ENCODE results near the gene RAB5A. TPM values are rescaled to one million over a fixed set of nuclear protein-coding genes. Genes with fewer than 3 reads are reported as not detected.

Gene RAB5A
- total and polyA plus RNA-seq, 2 experiments from 2014 or later = 110 to 128 TPM

- TF ChIP-seq STAT1 (IDR thresholded peaks at IDR 0.05; ENCODE audit: unreplicated experiment) (no peak), ZNF462 (CRISPR knock-in tag; IDR thresholded peaks at IDR 0.05) (no peak), EZH2 (IDR thresholded peaks at IDR 0.05; ENCODE audit: low read depth, unreplicated experiment) (no peak), EZH2phosphoT487 (IDR thresholded peaks at IDR 0.05; ENCODE audit: unreplicated experiment) (no peak)
- TF ChIP-seq, protein P1, sequence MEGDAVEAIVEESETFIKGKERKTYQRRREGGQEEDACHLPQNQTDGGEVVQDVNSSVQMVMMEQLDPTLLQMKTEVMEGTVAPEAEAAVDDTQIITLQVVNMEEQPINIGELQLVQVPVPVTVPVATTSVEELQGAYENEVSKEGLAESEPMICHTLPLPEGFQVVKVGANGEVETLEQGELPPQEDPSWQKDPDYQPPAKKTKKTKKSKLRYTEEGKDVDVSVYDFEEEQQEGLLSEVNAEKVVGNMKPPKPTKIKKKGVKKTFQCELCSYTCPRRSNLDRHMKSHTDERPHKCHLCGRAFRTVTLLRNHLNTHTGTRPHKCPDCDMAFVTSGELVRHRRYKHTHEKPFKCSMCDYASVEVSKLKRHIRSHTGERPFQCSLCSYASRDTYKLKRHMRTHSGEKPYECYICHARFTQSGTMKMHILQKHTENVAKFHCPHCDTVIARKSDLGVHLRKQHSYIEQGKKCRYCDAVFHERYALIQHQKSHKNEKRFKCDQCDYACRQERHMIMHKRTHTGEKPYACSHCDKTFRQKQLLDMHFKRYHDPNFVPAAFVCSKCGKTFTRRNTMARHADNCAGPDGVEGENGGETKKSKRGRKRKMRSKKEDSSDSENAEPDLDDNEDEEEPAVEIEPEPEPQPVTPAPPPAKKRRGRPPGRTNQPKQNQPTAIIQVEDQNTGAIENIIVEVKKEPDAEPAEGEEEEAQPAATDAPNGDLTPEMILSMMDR (conservative IDR thresholded peaks at IDR 0.05; ENCODE audit: low read depth in 2 of 2) = no peak
Observed at GRCh38 chr3:20012164-20012563, 65.3 kb downstream of the RAB5A start, which contains the start of gene PP2D1 (continued).

DNA sequence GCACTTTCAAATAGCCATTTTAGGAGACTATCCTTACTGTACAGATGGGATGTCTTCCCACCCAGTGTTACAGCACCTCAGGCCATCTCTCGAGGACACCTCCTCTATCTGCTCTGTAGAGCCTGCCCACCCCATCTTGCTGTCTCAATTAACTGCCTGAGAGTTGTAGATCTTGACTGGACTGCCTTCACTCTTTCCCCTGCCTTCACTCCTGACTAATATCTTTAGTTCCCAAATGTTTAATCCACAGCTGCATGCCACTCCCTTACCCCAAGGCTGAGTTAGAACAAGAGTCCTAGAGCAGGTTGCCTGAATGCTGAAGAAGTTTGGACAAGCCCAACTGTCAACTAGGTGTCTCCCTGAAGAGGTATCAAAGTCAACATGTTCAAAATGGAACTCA is 66.5 kb downstream of the RAB5A start:
- DNase-seq (ENCODE audit: low spot score) (no peak), ATAC-seq (no peak)
- Mint-ChIP-seq H3K9me3 (no peaks in the 10 kb centered on the region), H3K27me3 (ENCODE audit: insufficient read depth, low read depth, poor library complexity) (peaks cover 1% of the 10 kb centered on the region), H3K36me3 (ENCODE audit: low read depth) (no peaks in the 10 kb centered on the region), H3K4me1 (no peaks in the 10 kb centered on the region), H3K27ac (no peak overlapping the region), H3K4me3 (no peak overlapping the region)
- 0 out of 2 replicates have a peak, but pooled peaks cover 5% of the 10 kb centered on the region for H3K9me2 ChIP-seq (ENCODE audit: insufficient read depth)
- no peaks in the 10 kb centered on the region for H4K20me1 ChIP-seq (replicated peaks; ENCODE audit: insufficient read depth)
- H3K27ac ChIP-seq (ENCODE audit: low read depth) = no peak overlapping the region
- TF ChIP-seq POLR2AphosphoS5 (IDR thresholded peaks at IDR 0.05; ENCODE audit: low read depth) (no peak), CREB1 (CRISPR knock-in tag; IDR thresholded peaks at IDR 0.05; ENCODE audit: low read depth) (no peak), STAT1 (IDR thresholded peaks at IDR 0.05; ENCODE audit: unreplicated experiment) (no peak), EZH2phosphoT487 (IDR thresholded peaks at IDR 0.05; ENCODE audit: unreplicated experiment) (no peak), ETS1 (IDR thresholded peaks at IDR 0.05) (no peak)
- H3F3A ChIP-seq (replicated peaks; ENCODE audit: low read depth) = no peaks in the 10 kb centered on the region
- H3K4me2 ChIP-seq = no peak overlapping the region
- no peaks in the 10 kb centered on the region for H3K27me3 ChIP-seq (ENCODE audit: insufficient read depth)
- no peak overlapping the region for H2AFZ ChIP-seq
- H3K36me3 ChIP-seq (ENCODE audit: insufficient read depth) = no peaks in the 10 kb centered on the region
- no peaks in the 10 kb centered on the region for H3K4me1 ChIP-seq (ENCODE audit: insufficient read depth)
- no peaks in the 10 kb centered on the region for H3K79me2 ChIP-seq (replicated peaks; ENCODE audit: insufficient read depth)
- no peak overlapping the region for H3K4me3 ChIP-seq

Measured in GM23338 (cell line).